SK-N-DZ (cell line): ENCODE data around the gene FXYD5.
A peak's percentile ranks its signal among the peaks of the same experiment; 100 is the strongest.

Source experiments
- DNase-seq: peaks from one replicate; pipeline ENCODE4 v3.0.0-alpha.2; 2015; ENCODE audit warnings: low spot score
- small RNA-seq, 2 experiments: library from RNA; depleted of rRNA; stranded (forward); fragments of <200 nt; gene quantifications; one replicate each; pipeline ENCODE3, GENCODE V24; 2014

FXYD5 gene

GRCh38 chr19:35212241-35212640 is 57.7 kb downstream of the FXYD5 start:
- DNase-seq: no peak

GRCh38 chr19:35213663-35214632 is 59.4 kb downstream of the FXYD5 start:
- DNase-seq: peak; percentile 3

GRCh38 chr19:35214766-35215422 is 60.4 kb downstream of the FXYD5 start:
- DNase-seq: no peak

- no peak for DNase-seq
Measured at GRCh38 chr19:35216016-35216832, 61.7 kb downstream of the FXYD5 start.

- no peak for DNase-seq
Measured at GRCh38 chr19:35216833-35217648, 62.5 kb downstream of the FXYD5 start.

GRCh38 chr19:35217649-35217990 is 63.1 kb downstream of the FXYD5 start:
- no peak for DNase-seq

GRCh38 chr19:35219008-35219407 is 64.5 kb downstream of the FXYD5 start:
- DNase-seq: no peak

Small RNAs within 50 kb of the gene (small RNA-seq; reads per million reads assigned to genes)
- 0 reads per million in 2 experiments for gene AC020907.2
